Stimulated activated CD8-positive, alpha-beta memory T cell treated with anti-CD3 and anti-CD28 coated beads, Interleukin-7, amount 100 ng/mL, for 4 hours (primary cell): ENCODE results near the gene UCN3.
"Not testable (repeated sequence)": the region's sequence is repeated elsewhere in the genome, so short reads cannot be mapped to it uniquely, and the experiment has no call there.

Experiments
- DNase-seq, 2 donors: peaks; one replicate each; pipeline ENCODE4 v3.0.0-alpha.2; 2020; ENCODE audit warnings: low read depth in 2 of 2

UCN3 gene

GRCh38 chr10:5369362-5370158, 4.8 kb downstream of the UCN3 start:
- DNase-seq, result no peak

DNA sequence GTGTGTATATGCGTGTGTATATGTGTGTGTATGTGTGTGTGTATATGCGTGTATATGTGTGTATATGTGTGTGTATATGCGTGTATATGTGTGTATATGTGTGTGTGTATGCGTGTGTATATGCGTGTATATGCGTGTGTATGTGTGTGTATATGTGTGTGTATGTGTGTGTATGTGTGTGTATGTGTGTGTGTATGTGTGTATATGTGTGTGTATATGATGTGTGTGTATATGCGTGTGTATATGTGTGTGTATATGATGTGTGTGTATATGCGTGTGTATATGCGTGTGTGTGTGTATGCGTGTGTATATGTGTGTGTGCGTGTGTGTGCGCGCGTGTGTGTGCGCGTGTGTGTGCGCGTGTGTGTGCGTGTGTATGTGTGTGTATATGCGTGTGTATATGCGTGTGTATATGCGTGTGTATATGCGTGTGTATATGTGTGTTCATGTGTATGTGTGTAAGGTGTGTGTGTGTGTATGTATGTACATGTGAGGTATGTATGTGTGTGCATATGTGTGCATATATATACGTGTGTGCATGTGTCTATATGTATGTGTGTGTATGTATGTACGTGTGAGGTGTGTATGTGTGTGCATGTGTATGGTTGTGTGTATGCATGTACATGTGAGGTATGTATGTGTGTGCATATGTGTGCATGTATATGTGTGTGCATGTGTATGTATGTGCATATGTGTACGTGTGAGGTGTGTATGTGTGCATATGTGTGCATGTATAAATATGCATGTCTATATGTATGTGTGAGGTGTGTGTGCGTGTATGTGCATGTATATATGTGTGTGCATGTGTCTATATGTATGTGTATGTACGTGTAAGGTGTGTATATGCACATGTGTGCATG, 6.0 kb downstream of the UCN3 start:
- DNase-seq, result no peak

- no peak for DNase-seq
Measured at GRCh38 chr10:5373307-5373706, 8.5 kb downstream of the UCN3 start.

DNA sequence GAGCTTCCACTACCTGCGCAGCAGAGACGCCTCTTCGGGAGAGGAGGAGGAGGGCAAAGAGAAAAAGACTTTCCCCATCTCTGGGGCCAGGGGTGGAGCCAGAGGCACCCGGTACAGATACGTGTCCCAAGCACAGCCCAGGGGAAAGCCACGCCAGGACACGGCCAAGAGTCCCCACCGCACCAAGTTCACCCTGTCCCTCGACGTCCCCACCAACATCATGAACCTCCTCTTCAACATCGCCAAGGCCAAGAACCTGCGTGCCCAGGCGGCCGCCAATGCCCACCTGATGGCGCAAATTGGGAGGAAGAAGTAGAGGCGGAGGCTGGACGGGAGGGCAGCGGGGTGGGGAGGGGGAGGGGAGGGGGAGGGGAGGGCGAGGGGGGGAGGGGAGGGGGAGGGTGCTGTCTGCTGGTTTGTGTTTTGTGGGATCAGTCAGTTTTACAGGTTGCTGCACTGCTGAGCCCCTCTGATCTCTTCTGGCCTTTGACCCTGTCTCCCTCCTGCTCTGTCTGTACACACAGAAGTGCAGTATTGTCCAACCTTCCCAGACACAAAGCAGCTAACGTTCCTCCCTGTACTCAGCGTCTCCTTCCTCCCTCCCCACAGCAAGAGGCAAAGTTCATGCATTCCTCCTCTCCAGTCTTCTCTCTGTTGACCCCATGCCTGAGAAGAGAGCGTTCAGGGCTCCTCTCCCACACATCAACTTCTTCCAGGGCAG, 9.3 kb downstream of the UCN3 start:
- DNase-seq, result no peak

GRCh38 chr10:5376450-5376849, 11.7 kb downstream of the UCN3 start:
- DNase-seq, result no peak

DNA sequence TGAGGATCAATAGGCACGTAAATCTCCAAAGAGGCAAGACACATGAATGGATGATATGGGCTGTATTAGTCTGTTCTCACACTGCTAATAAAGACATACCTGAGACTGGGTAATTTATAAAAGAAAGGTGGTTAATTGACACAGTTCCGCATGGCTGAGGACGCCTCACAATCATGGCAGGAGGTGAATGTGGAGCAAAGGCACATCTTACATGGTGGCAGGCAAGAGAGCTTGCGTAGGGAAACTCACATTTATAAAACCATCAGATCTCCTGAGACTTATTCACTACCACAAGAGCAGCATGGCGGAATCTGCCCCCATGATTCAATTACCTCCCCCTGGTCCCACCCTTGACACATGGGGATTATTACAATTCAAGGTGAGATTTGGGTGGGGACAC, 14.4 kb downstream of the UCN3 start:
- not testable (repeated sequence) for DNase-seq

DNA sequence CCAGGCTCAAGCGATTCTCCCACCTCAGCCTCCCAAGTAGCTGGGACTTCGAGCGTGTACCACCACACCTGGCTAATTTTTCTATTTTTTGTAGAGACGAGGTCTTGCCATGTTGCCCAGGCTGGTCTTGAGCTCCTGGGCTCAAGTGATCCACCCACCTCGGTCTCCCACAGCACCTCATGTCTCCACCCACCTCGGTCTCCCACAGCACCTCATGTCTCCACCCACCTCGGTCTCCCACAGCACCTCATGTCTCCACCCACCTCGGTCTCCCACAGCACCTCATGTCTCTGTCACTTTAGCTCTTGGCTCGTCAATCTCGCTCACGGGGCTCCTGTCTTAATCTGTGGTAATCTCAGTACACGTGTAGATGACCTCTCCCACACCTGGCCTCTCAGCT, 15.6 kb downstream of the UCN3 start:
- DNase-seq, result not testable (repeated sequence)

DNA sequence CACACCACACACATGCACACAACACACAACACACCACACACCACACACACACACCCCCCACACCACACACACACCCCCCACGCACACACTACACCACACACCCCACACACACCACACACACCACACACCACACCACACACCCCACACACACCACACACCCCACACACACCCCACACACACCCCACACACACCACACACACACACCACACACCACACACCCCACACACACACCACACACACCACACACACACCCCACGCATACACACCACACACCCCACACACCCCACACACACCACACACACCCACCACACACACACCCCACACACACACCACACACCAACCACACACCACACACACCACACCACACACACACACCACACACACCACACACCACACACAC, 16.4 kb downstream of the UCN3 start:
- no peak for DNase-seq

GRCh38 chr10:5385224-5385623, 20.5 kb downstream of the UCN3 start:
- DNase-seq, result no peak

- no peak for DNase-seq
Measured at GRCh38 chr10:5387169-5387568, 22.4 kb downstream of the UCN3 start.

DNA sequence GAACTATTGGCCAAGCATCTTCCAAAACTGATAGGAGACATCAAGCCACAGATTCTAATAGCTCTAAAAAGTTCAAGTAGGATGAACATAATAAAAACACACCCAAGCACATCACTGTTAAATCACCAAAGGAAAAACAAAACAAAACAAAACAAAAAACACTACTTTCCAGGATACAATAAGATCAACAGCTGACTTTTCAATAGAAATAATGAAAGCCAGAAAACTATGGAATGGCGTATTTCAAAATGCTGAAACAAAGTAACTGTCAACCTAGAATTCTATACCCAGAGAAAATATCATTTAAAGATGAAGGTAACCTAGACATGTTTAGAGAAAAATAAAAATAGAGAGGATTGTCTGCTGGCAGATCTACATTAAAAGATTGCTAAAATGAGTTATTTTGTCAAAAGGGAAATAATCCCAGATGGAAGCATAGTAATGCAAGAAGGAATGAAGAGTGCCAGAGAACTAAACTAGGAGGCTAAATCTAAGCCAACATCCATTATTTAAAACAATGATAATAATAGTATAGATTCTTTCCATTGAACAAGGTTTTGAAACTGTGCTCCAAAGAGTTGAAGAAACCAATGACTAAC, 25.9 kb downstream of the UCN3 start:
- no peak for DNase-seq

GRCh38 chr10:5391790-5392189, 27.0 kb downstream of the UCN3 start:
- DNase-seq, result no peak

- no peak for DNase-seq
Measured at GRCh38 chr10:5393529-5393928, 28.8 kb downstream of the UCN3 start.

GRCh38 chr10:5395168-5395567, 30.4 kb downstream of the UCN3 start:
- DNase-seq, result no peak

DNA sequence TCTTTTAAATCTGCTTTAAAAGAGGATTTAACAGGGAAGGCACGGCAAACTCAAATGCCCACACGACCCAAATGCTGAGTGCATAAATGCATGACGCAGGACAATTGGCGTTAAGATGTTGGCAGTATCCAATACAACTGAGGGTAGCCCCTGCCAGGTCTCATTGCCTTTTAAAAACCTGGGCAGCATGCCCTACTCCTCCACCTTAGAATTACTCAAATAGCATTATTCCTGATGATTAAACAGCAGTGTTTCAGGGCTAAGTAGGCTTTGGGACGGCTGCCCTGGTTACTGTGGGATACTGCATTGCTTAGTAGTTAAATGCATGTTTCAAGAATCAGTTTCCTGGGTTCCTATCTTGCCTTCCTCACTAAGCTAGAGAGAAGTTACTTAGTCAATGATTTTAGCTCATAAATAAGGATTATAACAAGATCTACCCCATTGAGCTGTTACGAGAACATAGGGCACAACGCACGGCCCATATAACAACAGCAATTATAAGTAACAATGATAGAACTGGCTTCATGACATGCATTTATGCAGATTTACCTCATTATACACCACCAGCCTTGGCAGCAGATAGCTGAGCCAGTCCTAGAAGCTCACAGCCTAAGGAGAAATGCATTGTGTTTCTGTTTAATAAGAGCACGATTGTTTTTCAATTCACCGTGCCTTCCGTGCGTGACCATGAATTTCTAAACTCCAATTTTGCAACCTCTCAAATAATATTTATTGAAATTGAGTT, 32.0 kb downstream of the UCN3 start:
- DNase-seq, result no peak

- no peak for DNase-seq
Measured at GRCh38 chr10:5399332-5399731, 34.6 kb downstream of the UCN3 start.

- DNase-seq, result no peak
Measured at GRCh38 chr10:5400468-5401240, 35.9 kb downstream of the UCN3 start.

DNA sequence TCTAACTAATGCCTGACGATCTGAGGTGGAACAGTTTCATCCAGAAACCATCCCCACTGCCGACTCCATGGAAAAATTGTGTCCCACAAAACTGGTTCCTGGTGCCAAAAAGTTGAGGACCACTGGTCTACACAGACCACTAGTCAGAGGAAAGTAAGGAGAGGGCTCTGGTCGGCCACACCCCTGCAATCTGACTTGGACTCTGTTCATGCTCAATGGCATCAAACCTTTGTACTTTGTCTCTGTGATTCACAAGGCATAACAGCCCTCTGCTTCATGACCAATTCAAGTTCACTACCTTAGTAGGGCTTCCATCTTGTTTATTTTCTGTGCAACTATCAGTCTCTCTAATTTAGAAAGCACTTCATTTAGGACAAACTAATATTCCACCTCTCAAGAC, 38.0 kb downstream of the UCN3 start:
- DNase-seq, result no peak

GRCh38 chr10:5404208-5405041, 39.7 kb downstream of the UCN3 start, which contains the start of gene TUBAL3:
TSS of gene TUBAL3 (minus strand) at chr10:5404828. CDS start at chr10:5404792, 36 bp downstream.
- DNase-seq, result no peak
